ENCODE results near the gene WWC2.
"Not testable (repeated sequence)": the region's sequence is repeated elsewhere in the genome, so short reads cannot be mapped to it uniquely, and the experiment has no call there.

WWC2 gene

GRCh38 chr4:183172881-183173280 is 73.8 kb downstream of the WWC2 start:
- no peak for DNase-seq (ENCODE audit: low read depth in 2 of 2)

GRCh38 chr4:183173580-183174526 is 74.8 kb downstream of the WWC2 start:
- no peak for DNase-seq (ENCODE audit: low read depth in 2 of 2)

- no peak for DNase-seq (ENCODE audit: low read depth in 2 of 2)
These were observed 76.7 kb downstream of the WWC2 start for GRCh38 chr4:183175631-183176232.

- DNase-seq (ENCODE audit: low read depth in 2 of 2): no peak
These were observed 77.9 kb downstream of the WWC2 start for GRCh38 chr4:183177001-183177400.

GRCh38 chr4:183178201-183178600 is 79.1 kb downstream of the WWC2 start:
- no peak for DNase-seq (ENCODE audit: low read depth in 2 of 2)

GRCh38 chr4:183180096-183180495 is 81.0 kb downstream of the WWC2 start:
- DNase-seq (ENCODE audit: low read depth in 2 of 2): no peak

- no peak for DNase-seq (ENCODE audit: low read depth in 2 of 2)
These were observed 81.6 kb downstream of the WWC2 start for GRCh38 chr4:183180621-183181020.

GRCh38 chr4:183181081-183181480 is 82.0 kb downstream of the WWC2 start:
- DNase-seq (ENCODE audit: low read depth in 2 of 2): no peak

- no peak for DNase-seq (ENCODE audit: low read depth in 2 of 2)
These were observed 84.0 kb downstream of the WWC2 start for GRCh38 chr4:183182873-183183725.

GRCh38 chr4:183183906-183184535 is 85.0 kb downstream of the WWC2 start:
- no peak for DNase-seq (ENCODE audit: low read depth in 2 of 2)

- DNase-seq (ENCODE audit: low read depth in 2 of 2): no peak
These were observed 86.0 kb downstream of the WWC2 start for GRCh38 chr4:183185018-183185417.

- DNase-seq (ENCODE audit: low read depth in 2 of 2): no peak
These were observed 86.5 kb downstream of the WWC2 start for GRCh38 chr4:183185559-183185958.

- DNase-seq (ENCODE audit: low read depth in 2 of 2): no peak
These were observed 87.8 kb downstream of the WWC2 start for GRCh38 chr4:183186813-183187212.

- no peak for DNase-seq (ENCODE audit: low read depth in 2 of 2)
These were observed 92.0 kb downstream of the WWC2 start for GRCh38 chr4:183190900-183191527.

GRCh38 chr4:183191630-183192029 is 92.6 kb downstream of the WWC2 start:
- DNase-seq (ENCODE audit: low read depth in 2 of 2): no peak

- DNase-seq (ENCODE audit: low read depth in 2 of 2): no peak
These were observed 93.5 kb downstream of the WWC2 start for GRCh38 chr4:183192571-183192970.

GRCh38 chr4:183193730-183194338 is 94.8 kb downstream of the WWC2 start:
- not testable (repeated sequence) for DNase-seq (ENCODE audit: low read depth in 2 of 2)

- no peak for DNase-seq (ENCODE audit: low read depth in 2 of 2)
These were observed 96.5 kb downstream of the WWC2 start for GRCh38 chr4:183195534-183195933.

GRCh38 chr4:183197140-183197539 is 98.1 kb downstream of the WWC2 start:
- DNase-seq (ENCODE audit: low read depth in 2 of 2): no peak

GRCh38 chr4:183200453-183200852 is 101.4 kb downstream of the WWC2 start:
- DNase-seq (ENCODE audit: low read depth in 2 of 2): no peak

GRCh38 chr4:183201331-183201730 is 102.3 kb downstream of the WWC2 start:
- no peak for DNase-seq (ENCODE audit: low read depth in 2 of 2)
